K562 (cell line): Measurements from ENCODE around the gene C1QL2. TPM values are rescaled to one million over a fixed set of nuclear protein-coding genes. Genes with fewer than 3 reads are reported as not detected.

Experiments used
- ATAC-seq: fragments of 200-7000 bp; cut with Tn5 transposase; 3 replicates; pipeline ENCODE4 v1.9.1; 2020; ENCODE audit warnings: moderate library complexity
- BruUV-seq: library from RNA; stranded (reverse); fragments of 400-500 nt; replicated peaks from 2 replicates; lab custom pipeline; 2021; lab: Mats Ljungman, UMichigan
- CTCF ChIA-PET: fragments of 300-600 bp; formaldehyde crosslinking; extraction: SDS; loops from one replicate; lab custom pipeline; 2021; ENCODE audit warnings: low intra/inter-chr PET ratio; lab: Yijun Ruan, JAX
- POLR2A ChIA-PET: fragments of 300-600, 350-650 bp; sonication (Branson Sonifier 250); formaldehyde crosslinking; extraction: SDS; loops from one replicate; lab custom pipeline; 2021; ENCODE audit warnings: antibody characterized with exemption, inconsistent platforms; lab: Yijun Ruan, JAX
- DNase-seq, 4 experiments: peaks; one replicate each; pipeline versions ENCODE4 v3.0.0 to v3.0.0-alpha.2; 2011 to 2018; ENCODE audit warnings: low spot score in 3 of 4, mixed read lengths in 3 of 4; ENCODE audit errors: extremely low read depth in 1 of 4
- FAIRE-seq: peaks from 2 replicates; lab custom pipeline; 2011; peaks lifted over from hg19 to GRCh38; lab: Jason Lieb, UNC
- H2AFZ ChIP-seq: 2 replicates; pipeline ENCODE4 v1.6.0; 2011; ENCODE audit warnings: low read depth, low read length, control low read depth, inconsistent platforms
- H3K27ac ChIP-seq: fragments of 200-600 bp; 3 replicates; pipeline ENCODE4 v1.8.0; 2011; ENCODE audit warnings: low read depth, mild to moderate bottlenecking, control low read depth, inconsistent platforms, low read length, moderate library complexity, mixed read lengths; ENCODE audit errors: extremely low read depth
- H3K27me3 ChIP-seq, 2 experiments: fragments of 300-600 bp in 1 of 2; 2 replicates in 1 of 2; 3 replicates in 1 of 2; pipeline versions ENCODE4 v1.6.0 to v1.8.0; 2011; ENCODE audit warnings: inconsistent platforms in 2 of 2, low read length in 2 of 2, mild to moderate bottlenecking in 1 of 2, mixed read lengths in 1 of 2, moderate library complexity in 1 of 2; ENCODE audit not compliant: control insufficient read depth in 2 of 2, insufficient read depth in 2 of 2
- H3K36me3 ChIP-seq: fragments of 300-600 bp; 3 replicates; pipeline ENCODE4 v1.8.0; 2011; ENCODE audit warnings: mild to moderate bottlenecking, low read length, inconsistent platforms; ENCODE audit not compliant: control insufficient read depth, insufficient read depth
- H3K4me1 ChIP-seq, 2 experiments: fragments of 200-600 bp in 1 of 2; replicated peaks in 1 of 2; 2 replicates in 1 of 2; 3 replicates in 1 of 2; pipeline versions ENCODE4 v1.5.1 to v1.8.0; 2011; ENCODE audit warnings: inconsistent platforms in 2 of 2, low read length in 2 of 2, mild to moderate bottlenecking in 1 of 2, mixed read lengths in 1 of 2, moderate library complexity in 1 of 2; ENCODE audit not compliant: control insufficient read depth in 2 of 2, insufficient read depth in 2 of 2
- H3K4me2 ChIP-seq: 2 replicates; pipeline ENCODE4 v1.6.1; 2011; ENCODE audit warnings: low read length, control low read depth, inconsistent platforms, mixed read lengths; ENCODE audit not compliant: insufficient read depth
- H3K4me3 ChIP-seq: fragments of 200-600 bp; sonication (generic), shearing (Covaris generic); 2 replicates; pipeline ENCODE4 v1.5.1; 2016; ENCODE audit warnings: control low read depth, inconsistent platforms
- H3K79me2 ChIP-seq: fragments of 200-600 bp; 3 replicates; pipeline ENCODE4 v1.8.0; 2011; ENCODE audit warnings: low read length, inconsistent platforms; ENCODE audit not compliant: control insufficient read depth, insufficient read depth
- H3K9ac ChIP-seq, 2 experiments: 2 replicates each; pipeline versions ENCODE4 v1.6.0 to v1.6.1; 2011; ENCODE audit warnings: low read depth in 2 of 2, low read length in 2 of 2, control low read depth in 1 of 2, inconsistent platforms in 1 of 2, mild to moderate bottlenecking in 1 of 2, mixed read lengths in 1 of 2; ENCODE audit not compliant: insufficient read depth in 1 of 2
- H3K9me1 ChIP-seq: one replicate; pipeline ENCODE4 v1.6.0; 2011; ENCODE audit warnings: inconsistent platforms, mild to moderate bottlenecking, low read length, moderate library complexity; ENCODE audit not compliant: control insufficient read depth, insufficient read depth
- H3K9me3 ChIP-seq: replicated peaks from 2 replicates; pipeline ENCODE4 v1.5.1; 2011; ENCODE audit warnings: low read depth, low read length, inconsistent platforms; ENCODE audit not compliant: control insufficient read depth, insufficient read depth
- H4K20me1 ChIP-seq: replicated peaks from 2 replicates; pipeline ENCODE4 v1.6.1; 2011; ENCODE audit warnings: low read length, inconsistent platforms, mixed read lengths; ENCODE audit not compliant: control insufficient read depth, insufficient read depth
- EP400 ChIP-seq: fragments of 450-650 bp; IDR thresholded peaks from 2 replicates; pipeline ENCODE4 v1.6.1; 2017; ENCODE audit warnings: antibody characterized with exemption, mild to moderate bottlenecking, moderate library complexity
- IRF2 ChIP-seq: sonication (generic); formaldehyde crosslinking; IDR thresholded peaks from 2 replicates; pipeline ENCODE4 v1.8.1; 2022; ENCODE audit warnings: mild to moderate bottlenecking, missing genetic modification reagents
- LEF1 ChIP-seq: fragments of 450-650 bp; IDR thresholded peaks from 2 replicates; pipeline ENCODE4 v1.6.1; 2016; ENCODE audit warnings: mild to moderate bottlenecking
- MBD1 ChIP-seq: fragments of 250-450 bp; sonication (Bioruptor Pico); IDR thresholded peaks from 2 replicates; pipeline ENCODE4 v1.8.0; 2022; ENCODE audit warnings: inconsistent platforms
- PYGO2 ChIP-seq: fragments of 450-650 bp; IDR thresholded peaks from 2 replicates; pipeline ENCODE4 v1.6.1; 2016; ENCODE audit warnings: mild to moderate bottlenecking, missing genetic modification characterization, moderate library complexity, missing compliant biosample characterization
- RUNX1 ChIP-seq: sonication (generic); IDR thresholded peaks from 2 replicates; pipeline ENCODE4 v1.6.1; 2016; ENCODE audit warnings: antibody characterized with exemption, low read depth
- SRSF7 ChIP-seq: fragments of 200-400 bp; formaldehyde crosslinking; optimal IDR thresholded peaks from 2 replicates; pipeline ENCODE3; 2017; ENCODE audit warnings: mild to moderate bottlenecking, low read depth, low read length
- ZKSCAN8 ChIP-seq: fragments of 200-800 bp; sonication (Bioruptor generic); IDR thresholded peaks from 2 replicates; pipeline ENCODE4 v1.6.1; 2016; ENCODE audit warnings: missing genetic modification characterization, missing compliant biosample characterization
- ZNF24 ChIP-seq: fragments of 450-650 bp; IDR thresholded peaks from 2 replicates; pipeline ENCODE4 v1.6.1; 2016
- ZNF280A ChIP-seq: fragments of 450-650 bp; IDR thresholded peaks from 2 replicates; pipeline ENCODE4 v1.6.1; 2018; ENCODE audit warnings: mild to moderate bottlenecking, low read depth; ENCODE audit not compliant: partially characterized antibody
- ZNF699 ChIP-seq: fragments of 250-450 bp; sonication (Bioruptor Pico); IDR thresholded peaks from 2 replicates; pipeline ENCODE4 v1.8.0; 2021; ENCODE audit warnings: mild to moderate bottlenecking, moderate library complexity; ENCODE audit not compliant: insufficient replicate concordance
- WGBS: fragments of 100-300 bp; shearing (Covaris generic); methylation state at CpG from one replicate; pipeline ENCODE4 v1.1.6; 2016; ENCODE audit warnings: low coverage, mixed read lengths; ENCODE audit not compliant: insufficient coverage; ENCODE audit errors: missing lambda C conversion rate; 5-methylcytosine and 5-hydroxymethylcytosine counted together
- in situ Hi-C: fragments of 300-500 bp; cut with MboI; formaldehyde crosslinking; loops from 4 replicates; pipeline ENCODE4 v1.15.0; 2018; ENCODE audit warnings: inconsistent platforms, mixed read lengths
- intact Hi-C: fragments of 100-400 bp; cut with micrococcal nuclease; formaldehyde crosslinking; loops from 2 replicates; pipeline ENCODE4 v1.14.2; 2022
- polyA plus RNA-seq, 8 experiments: library from polyadenylated mRNA; depleted of rRNA in 4 of 8; stranded (reverse) in 5 of 8; unstranded in 3 of 8; fragments of >200 nt; fragmentation: Nextera tagmentation in 2 of 8; fragmentation: Illumina TruSeq in 1 of 8; extraction: Ambion mirVana in 2 of 8; extraction: Trizol in 1 of 8; gene quantifications; 2 replicates each; pipeline versions ENCODE4 v1.2.1 to v1.2.3, GENCODE V29; 2011 to 2014; ENCODE audit warnings: inconsistent platforms in 1 of 8, missing spikeins in 1 of 8
- total RNA-seq, 7 experiments: library from RNA; depleted of rRNA in 6 of 7; stranded (reverse); fragments of >200 nt in 6 of 7; fragmentation: Illumina TruSeq in 2 of 7; extraction: Trizol in 2 of 7; gene quantifications; 2 replicates each; pipeline versions ENCODE4 v1.2.1 to v1.2.3, GENCODE V29; 2011 to 2021; ENCODE audit warnings: low replicate concordance in 1 of 7

The C1QL2 gene
- total and polyA plus RNA-seq, 9 of the 15 experiments (the other 6 are each of a cell fraction or from before 2014, with no cell fraction given): not detected

GRCh38 chr2:119180892-119181291, 22.3 kb upstream of the C1QL2 start:
- no peaks in the 10 kb centered on the region for H3K79me2 ChIP-seq
- H3K4me1 ChIP-seq: peaks cover 2 to 4% of the 10 kb centered on the region in 2 experiments; a peak in 3 of 5 replicates
- peaks cover 0 to 13% of the 10 kb centered on the region in 2 experiments; a peak in 3 of 5 replicates for H3K27me3 ChIP-seq
- no peak overlapping the region for H3K4me2 ChIP-seq
- H4K20me1 ChIP-seq: no peaks in the 10 kb centered on the region
- POLR2A ChIA-PET: interaction anchor here (0.6 to 1.7 kb wide), 2 partner anchors 11 to 159 kb away, joined by 4 read pairs; no protein-coding TSS in a partner anchor
- DNase-seq: no peak
- H3K4me3 ChIP-seq: no peak overlapping the region
- H3K36me3 ChIP-seq: no peaks in the 10 kb centered on the region
- FAIRE-seq: no peak
- ATAC-seq: peak; percentile 36
- in situ Hi-C loops: no loop called here
- no peaks in the 10 kb centered on the region for H3K9me3 ChIP-seq
- no TSS peak for BruUV-seq
- CTCF ChIA-PET: no interaction called here
- intact Hi-C loops: no loop called here
- TF ChIP-seq RUNX1: no peak
- TF ChIP-seq PYGO2 (tag): no peak
- no peak for TF ChIP-seq LEF1
- TF ChIP-seq MBD1 (CRISPR knock-in tag): no peak
- TF ChIP-seq SRSF7: no peak
- no peak for TF ChIP-seq ZKSCAN8
- TF ChIP-seq ZNF24: no peak
- TF ChIP-seq EP400: no peak
- TF ChIP-seq IRF2: no peak
- no peak for TF ChIP-seq ZNF699
- TF ChIP-seq ZNF280A: no peak
- no peaks in the 10 kb centered on the region for H3K9me1 ChIP-seq
- H3K9ac ChIP-seq: no peak overlapping the region
- H2AFZ ChIP-seq: no peak overlapping the region
- WGBS: 12% methylated on average over 5 of the region's 5 CpGs
- no peak overlapping the region for H3K27ac ChIP-seq
